T-helper 1 cell treated with Interleukin-12 subunit alpha and Interleukin-12 subunit beta and Interleukin-4 antibody, amounts not matched to agents 30 μg/mL and 1 μg/mL, for 36 hours (primary cell): ENCODE data around the gene SIK1.
"Not testable (repeated sequence)": the region's sequence is repeated elsewhere in the genome, so short reads cannot be mapped to it uniquely, and the experiment has no call there.

ENCODE experiments used
- H3K27ac Mint-ChIP-seq: one replicate; pipeline ENCODE4 v1.8.0; 2021; ENCODE audit warnings: mild to moderate bottlenecking, mixed read lengths
- H3K27me3 Mint-ChIP-seq: one replicate; pipeline ENCODE4 v1.8.0; 2021; ENCODE audit warnings: low read depth, mixed read lengths
- H3K36me3 Mint-ChIP-seq: one replicate; pipeline ENCODE4 v1.8.0; 2021; ENCODE audit warnings: low read depth, mixed read lengths
- H3K4me1 Mint-ChIP-seq: one replicate; pipeline ENCODE4 v1.8.0; 2021; ENCODE audit warnings: low read depth, mixed read lengths
- H3K4me3 Mint-ChIP-seq: one replicate; pipeline ENCODE4 v1.8.0; 2021; ENCODE audit warnings: mild to moderate bottlenecking, moderate library complexity, mixed read lengths
- H3K9me3 Mint-ChIP-seq: one replicate; pipeline ENCODE4 v1.8.0; 2021; ENCODE audit warnings: mixed read lengths

SIK1 gene

DNA sequence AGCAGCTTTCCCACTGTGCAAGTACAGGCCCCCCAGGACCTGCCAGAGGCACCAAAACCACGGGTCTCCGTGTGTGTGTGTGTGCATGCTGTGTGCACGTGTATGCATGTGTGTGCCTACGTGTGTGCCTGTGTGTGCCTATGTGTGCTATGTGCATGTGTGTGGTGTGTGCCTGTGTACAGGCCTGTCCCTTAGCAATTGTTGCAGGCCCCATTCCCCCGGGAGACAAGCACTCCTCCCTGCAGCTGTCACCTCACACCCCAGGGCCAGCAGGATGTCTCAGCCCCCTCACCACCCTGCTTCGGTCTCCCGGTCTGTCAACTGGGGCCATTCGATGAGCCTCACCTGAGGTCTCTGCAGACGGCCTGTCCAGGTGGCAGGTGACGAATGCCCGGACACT is 46.6 kb downstream of the SIK1 start:
- not testable (repeated sequence) for H3K4me3 Mint-ChIP-seq, H3K27me3 Mint-ChIP-seq, H3K9me3 Mint-ChIP-seq, H3K4me1 Mint-ChIP-seq, H3K27ac Mint-ChIP-seq, H3K36me3 Mint-ChIP-seq

DNA sequence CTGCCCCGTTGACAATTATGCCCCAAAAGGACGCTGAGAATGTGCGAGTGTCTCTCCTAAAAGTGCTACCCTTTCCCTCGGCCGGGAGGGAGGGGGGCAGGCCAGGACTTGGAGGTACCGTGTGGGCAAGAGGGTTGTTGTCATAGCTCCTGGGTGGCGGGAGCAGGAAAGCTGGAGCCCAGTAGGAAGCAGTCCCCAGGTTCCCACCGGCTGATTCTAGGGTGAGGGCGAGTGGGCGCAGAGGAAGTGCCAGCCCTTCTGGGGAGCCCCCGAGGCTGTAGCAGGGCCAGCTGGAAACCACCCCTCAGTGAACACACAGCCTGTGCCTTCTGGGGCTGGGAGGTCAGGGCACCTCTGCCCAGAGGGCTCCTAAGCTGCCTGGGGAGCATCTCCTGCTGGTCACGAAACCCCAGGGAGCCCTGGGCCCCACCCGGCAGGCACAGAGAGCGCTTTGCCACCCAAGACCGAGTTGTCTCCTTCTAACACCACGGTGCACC is 47.3 kb downstream of the SIK1 start:
- H3K27me3 Mint-ChIP-seq, H3K9me3 Mint-ChIP-seq, H3K36me3 Mint-ChIP-seq, H3K4me3 Mint-ChIP-seq, H3K27ac Mint-ChIP-seq, H3K4me1 Mint-ChIP-seq: not testable (repeated sequence)

DNA sequence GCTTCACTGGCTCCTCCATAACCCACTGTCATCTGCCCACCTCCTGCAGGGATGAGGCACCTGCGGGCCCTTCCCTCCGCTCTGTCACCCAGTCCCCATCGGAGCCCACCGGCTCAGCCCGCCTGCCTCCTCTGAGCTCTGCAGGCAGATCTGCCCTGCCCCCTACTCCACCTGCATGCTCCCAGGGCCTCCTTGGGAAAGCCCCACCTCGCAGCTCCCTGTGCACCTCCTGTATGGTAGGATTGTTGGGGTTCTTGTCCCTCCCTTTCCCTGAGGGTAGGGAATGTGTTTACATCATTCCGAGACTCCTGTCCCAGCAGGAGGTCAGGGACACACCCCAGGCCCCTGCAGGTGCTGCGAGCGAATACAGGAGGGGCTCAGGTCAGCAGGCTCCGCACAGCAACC is 50.5 kb downstream of the SIK1 start:
- H3K9me3 Mint-ChIP-seq: no peaks in the 10 kb centered on the region
- no peaks in the 10 kb centered on the region for H3K4me1 Mint-ChIP-seq
- no peak overlapping the region for H3K27ac Mint-ChIP-seq
- H3K36me3 Mint-ChIP-seq: no peaks in the 10 kb centered on the region
- no peaks in the 10 kb centered on the region for H3K27me3 Mint-ChIP-seq
- H3K4me3 Mint-ChIP-seq: no peak overlapping the region

DNA sequence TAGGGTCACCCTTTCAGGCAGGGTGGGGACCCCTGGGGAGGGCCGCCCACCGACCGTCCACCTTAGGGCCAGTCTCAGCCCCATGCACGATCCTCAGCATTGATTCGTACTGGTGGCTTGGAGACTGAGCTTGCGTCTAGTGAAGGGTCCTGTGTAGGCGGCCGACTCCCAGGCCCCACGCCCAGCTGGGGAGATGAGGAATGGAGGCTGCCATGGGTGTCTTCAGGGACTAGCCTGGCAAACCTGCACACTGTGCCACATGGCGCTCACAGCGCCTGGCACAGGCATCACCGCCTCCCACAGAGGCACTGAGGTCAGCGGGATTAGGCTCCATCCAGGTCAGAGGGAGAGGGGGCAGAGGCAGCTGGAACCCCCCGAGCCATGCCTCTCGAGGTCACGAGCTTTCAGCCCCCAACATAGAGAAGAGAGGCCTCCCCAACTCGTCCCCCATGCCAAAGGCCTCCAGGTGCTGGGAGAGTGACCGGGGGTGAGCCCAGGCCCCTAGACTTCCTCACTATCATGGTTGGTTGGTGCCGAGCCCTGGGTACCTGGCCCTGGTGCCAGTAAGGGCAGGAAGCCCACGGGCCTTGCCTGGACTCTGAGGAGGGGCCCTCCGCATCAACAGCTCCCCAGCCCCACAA is 51.0 kb downstream of the SIK1 start:
- Mint-ChIP-seq H3K4me1 (no peaks in the 10 kb centered on the region), H3K9me3 (no peaks in the 10 kb centered on the region), H3K36me3 (no peaks in the 10 kb centered on the region), H3K4me3 (no peak overlapping the region), H3K27me3 (no peaks in the 10 kb centered on the region), H3K27ac (no peak overlapping the region)

DNA sequence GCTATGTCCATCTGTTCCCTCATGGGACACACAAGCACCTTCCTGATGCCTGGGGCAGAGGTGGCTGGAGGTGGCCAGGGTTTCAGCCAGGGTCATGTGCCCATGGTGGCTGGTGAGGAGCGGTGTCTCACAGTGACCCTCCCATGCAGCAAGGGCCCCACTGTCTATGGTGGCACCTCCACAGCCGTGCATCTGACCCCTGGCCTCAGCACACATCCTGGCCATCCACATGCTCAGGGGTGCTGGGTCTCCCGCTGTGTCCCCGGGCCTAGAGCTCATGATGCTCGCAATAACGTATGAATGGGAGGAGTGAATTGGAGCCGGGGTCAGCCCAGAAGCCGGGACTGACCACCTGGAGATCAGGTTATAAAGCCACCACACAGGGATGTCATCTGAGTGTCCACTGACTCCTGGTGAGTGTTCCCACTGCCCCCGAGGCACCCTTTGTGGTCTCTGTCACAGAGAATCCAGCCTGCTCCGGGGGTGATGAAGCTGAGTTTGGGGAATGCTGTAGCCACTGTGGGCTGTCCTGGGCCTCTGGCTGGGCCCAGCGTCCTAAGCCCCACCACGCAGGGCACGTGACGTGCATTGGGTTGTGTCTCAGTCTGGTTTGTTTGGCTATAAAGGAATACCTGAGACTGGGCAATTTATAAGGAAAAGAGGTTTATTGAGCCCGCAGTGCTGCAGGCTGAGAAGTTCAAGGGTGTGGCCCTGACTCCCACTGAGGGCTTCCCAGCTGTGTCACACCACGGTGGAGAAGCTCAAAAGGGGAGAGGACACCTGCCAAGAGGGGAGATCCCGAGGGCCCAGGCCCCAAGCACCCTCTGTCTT is 51.7 kb downstream of the SIK1 start:
- Mint-ChIP-seq H3K4me3 (no peak overlapping the region), H3K4me1 (no peaks in the 10 kb centered on the region), H3K27ac (no peak overlapping the region), H3K36me3 (no peaks in the 10 kb centered on the region), H3K9me3 (no peaks in the 10 kb centered on the region), H3K27me3 (no peaks in the 10 kb centered on the region)

DNA sequence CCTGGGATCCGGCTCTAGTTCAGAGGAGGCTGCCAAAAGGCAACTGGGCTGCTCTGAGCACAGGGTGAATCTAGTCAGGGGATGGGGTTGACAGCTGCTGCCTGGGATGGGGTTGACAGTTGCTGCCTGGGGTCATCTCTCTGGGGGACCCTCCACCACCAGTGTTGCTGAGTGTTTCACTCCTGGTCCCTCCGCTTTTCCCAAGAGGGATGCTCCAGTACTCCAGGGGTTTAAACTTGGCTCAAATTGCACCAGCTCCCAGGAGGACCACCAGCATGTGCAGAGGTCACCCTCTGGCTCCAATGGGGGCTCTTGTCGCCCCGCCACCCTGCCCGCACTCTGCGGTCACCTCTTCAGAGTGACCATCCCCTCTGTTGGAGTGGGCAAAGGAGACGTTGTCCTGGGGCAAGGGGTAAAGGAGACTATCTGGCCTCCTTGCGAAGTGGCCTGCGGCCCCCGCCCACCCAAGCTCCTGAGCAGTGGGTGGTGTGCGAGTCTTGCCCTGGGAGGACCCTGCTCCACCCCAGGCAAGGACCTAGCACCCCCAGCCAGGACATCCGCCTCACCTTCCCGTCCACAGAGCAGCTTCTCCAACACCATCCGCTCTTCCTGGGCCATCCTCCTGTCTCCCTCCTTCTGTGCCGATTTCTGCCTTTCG is 52.6 kb downstream of the SIK1 start:
- no peaks in the 10 kb centered on the region for H3K36me3 Mint-ChIP-seq
- no peaks in the 10 kb centered on the region for H3K9me3 Mint-ChIP-seq
- no peaks in the 10 kb centered on the region for H3K4me1 Mint-ChIP-seq
- H3K27ac Mint-ChIP-seq: no peak overlapping the region
- no peak overlapping the region for H3K4me3 Mint-ChIP-seq
- no peaks in the 10 kb centered on the region for H3K27me3 Mint-ChIP-seq

DNA sequence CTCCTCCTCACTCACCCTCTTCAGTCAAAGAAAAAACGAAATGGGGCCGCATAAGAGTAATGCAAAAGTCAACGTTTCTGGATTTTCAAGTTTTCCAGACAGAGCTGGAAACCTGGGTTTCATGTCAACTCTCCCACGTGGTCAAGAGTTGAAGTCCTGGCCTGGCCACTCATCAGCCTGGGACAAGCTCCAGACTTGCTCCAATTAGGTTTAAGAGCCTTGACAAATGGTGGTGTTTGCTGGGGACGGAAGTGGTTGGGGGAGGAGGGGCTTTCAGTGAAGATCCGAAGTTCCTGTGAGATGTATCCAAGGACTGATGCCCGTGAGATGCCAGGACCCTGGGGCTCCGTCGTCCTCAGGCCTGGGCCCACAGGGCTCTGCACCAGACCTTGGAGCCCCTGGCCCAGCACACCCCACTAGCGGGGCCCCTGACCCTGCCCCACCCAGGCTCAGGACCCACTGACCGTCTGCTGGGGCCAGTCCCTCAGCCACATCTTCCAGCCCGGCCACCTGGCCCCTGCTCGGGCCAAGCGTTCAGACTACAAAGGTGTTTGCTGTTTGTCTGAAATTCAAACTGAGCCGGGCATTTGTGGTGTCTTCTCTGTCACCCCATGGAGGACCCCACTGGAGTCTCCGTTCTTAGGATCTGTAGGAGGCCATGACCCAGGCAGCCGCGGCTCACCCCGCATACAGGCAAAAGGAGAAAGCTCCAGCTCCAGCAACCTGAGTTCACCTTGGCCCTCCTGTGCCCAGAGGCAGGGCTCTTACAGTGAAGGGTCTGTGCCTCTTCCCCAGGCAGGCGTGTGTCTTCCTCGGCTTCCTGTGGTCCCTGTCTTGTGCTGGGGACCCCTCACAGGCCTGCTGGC is 53.3 kb downstream of the SIK1 start:
- H3K27ac Mint-ChIP-seq: no peak overlapping the region
- no peaks in the 10 kb centered on the region for H3K27me3 Mint-ChIP-seq
- no peaks in the 10 kb centered on the region for H3K9me3 Mint-ChIP-seq
- H3K36me3 Mint-ChIP-seq: no peaks in the 10 kb centered on the region
- H3K4me1 Mint-ChIP-seq: no peaks in the 10 kb centered on the region
- no peak overlapping the region for H3K4me3 Mint-ChIP-seq

DNA sequence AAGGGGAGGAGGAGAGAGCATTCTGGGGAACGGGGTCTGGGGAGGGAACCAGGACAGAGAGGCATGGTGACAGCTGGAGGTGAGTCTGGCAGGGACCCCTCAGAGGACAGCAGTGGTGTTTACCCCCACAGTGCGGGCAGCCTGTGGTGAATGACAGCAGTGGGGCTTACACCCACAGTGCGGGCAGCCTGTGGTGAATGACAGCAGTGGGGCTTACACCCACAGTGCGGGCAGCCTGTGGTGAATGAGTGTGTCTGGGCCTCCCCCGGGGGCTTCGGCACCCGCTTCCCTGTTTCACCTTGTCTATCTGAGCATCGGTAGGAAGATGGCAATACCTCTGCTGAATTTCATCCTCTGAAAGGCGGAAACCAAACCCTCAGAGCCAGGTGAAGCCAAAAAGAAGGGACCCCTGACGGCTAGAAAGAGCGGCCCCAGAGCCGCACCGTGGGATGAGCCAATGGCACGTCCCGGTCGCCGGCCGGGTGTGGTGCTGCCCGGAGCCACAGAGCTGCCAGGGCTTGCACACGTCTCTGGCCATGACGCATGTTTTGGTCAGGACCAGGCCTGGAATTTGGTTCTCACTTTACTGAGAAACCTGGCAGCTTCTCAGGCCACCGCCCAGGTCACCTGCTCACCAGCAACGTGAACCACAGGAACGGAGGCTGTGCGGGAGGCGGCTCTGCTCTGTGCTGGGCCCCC is 54.1 kb downstream of the SIK1 start:
- Mint-ChIP-seq H3K27ac (no peak overlapping the region), H3K4me3 (no peak overlapping the region), H3K27me3 (no peaks in the 10 kb centered on the region), H3K9me3 (no peaks in the 10 kb centered on the region), H3K4me1 (no peaks in the 10 kb centered on the region), H3K36me3 (no peaks in the 10 kb centered on the region)

DNA sequence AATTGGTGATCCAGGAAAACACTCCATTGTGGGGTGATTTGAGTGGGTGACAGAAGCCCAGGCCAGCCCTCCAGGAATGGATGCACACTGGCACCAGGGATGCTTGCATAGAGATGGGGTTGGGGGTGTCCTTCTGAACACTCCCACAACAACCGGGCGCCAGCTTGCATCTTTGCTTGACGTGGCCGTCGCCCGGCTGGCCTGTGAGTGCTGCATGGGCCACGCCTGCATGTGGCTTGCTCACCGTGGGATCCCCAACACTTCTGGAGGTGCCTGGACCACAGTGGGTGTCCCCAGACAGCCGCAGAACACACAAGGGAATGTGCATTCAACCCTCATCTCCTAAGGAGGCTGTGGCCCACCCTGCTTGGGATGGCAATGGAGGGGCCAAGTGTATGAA is 55.1 kb downstream of the SIK1 start:
- Mint-ChIP-seq H3K4me3 (no peak overlapping the region), H3K4me1 (no peaks in the 10 kb centered on the region), H3K36me3 (no peaks in the 10 kb centered on the region), H3K27ac (no peak overlapping the region), H3K9me3 (no peaks in the 10 kb centered on the region), H3K27me3 (no peaks in the 10 kb centered on the region)

DNA sequence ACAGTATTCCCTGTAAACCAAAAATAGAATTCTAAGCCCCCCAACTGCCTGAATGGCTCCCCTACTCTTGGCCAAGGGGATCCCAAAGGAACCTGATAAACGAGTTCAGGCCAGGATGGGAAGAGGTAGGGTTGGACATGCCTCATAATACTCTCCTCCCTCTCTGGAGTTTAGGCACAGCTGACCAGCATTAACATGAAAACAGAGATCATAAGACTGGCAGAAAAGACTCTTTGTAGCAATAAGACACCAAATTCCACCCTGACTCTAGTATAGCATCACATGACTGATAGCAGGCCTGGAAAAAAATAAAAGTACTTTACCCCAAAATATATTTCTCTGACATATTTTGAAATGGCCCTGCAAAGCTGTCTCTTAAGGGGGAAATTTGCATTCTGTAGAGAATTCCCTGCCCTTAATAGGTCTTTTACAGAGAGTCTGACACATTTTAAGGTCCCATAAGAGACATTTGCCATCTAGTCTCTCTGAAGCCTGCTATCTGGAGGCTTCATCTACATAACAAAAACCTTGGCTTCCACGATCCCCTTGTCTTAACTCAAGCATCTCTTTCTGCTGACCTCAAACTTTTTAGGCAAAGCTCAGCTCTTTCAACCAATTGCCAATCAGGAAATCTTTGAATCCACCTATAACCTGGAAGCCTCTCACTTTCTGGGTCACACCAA is 55.9 kb downstream of the SIK1 start:
- no peaks in the 10 kb centered on the region for H3K4me1 Mint-ChIP-seq
- no peaks in the 10 kb centered on the region for H3K27me3 Mint-ChIP-seq
- no peak overlapping the region for H3K4me3 Mint-ChIP-seq
- no peaks in the 10 kb centered on the region for H3K36me3 Mint-ChIP-seq
- H3K27ac Mint-ChIP-seq: no peak overlapping the region
- H3K9me3 Mint-ChIP-seq: no peaks in the 10 kb centered on the region

DNA sequence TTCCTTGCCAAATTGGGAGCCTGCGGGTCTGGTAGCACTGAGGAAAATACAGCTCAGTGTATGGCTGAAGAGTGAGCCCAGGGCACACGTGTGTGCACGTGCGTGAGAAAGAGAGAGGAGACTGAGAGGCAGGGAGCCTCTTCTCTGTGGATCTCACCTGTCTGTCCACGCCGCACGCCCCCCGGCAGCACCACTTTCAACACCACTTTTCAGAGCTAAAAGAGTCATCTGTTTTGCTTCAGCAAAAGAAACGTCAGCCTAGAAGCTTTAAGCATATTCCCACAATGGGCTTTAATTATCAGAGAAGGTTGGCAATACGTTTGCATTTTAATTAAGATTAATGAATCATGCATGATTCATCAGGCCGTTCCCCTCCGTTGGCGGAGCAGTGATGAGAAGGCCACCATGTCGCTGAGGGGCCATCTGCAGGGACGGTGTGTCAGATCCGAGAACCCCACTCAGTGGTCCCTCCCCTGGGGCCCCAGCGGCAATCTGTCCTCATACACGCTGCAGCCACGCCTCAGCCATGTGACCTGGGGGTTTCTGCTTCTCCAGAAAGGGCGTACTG is 56.8 kb downstream of the SIK1 start:
- Mint-ChIP-seq H3K27ac (no peak overlapping the region), H3K27me3 (no peaks in the 10 kb centered on the region), H3K36me3 (no peaks in the 10 kb centered on the region), H3K4me1 (no peaks in the 10 kb centered on the region), H3K4me3 (no peak overlapping the region), H3K9me3 (no peaks in the 10 kb centered on the region)

DNA sequence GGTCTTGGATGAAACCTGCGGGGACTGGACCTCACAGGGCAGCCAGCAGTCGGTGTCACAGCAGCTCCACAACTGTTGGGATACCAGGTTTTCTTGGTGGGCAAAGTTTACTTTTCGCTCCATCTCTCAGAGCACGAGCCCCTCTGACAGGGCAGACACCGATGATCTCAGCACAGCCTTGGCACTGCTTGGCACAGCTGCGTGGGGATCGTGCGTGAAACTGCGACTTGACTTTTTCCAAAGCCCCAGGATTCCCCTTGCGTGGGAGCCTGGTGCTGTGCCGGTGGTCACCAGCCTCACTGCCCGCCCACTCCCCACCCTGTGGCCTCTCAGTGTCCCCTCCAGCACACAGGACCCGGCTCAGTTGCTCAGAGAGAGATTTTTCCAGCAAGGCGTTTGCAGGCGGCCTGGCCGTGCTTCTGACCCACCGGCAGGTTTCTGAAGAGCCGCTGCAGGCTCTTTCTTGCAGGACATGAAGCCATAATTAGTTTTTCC is 57.3 kb downstream of the SIK1 start:
- H3K9me3 Mint-ChIP-seq: no peaks in the 10 kb centered on the region
- H3K27me3 Mint-ChIP-seq: no peaks in the 10 kb centered on the region
- H3K4me1 Mint-ChIP-seq: no peaks in the 10 kb centered on the region
- H3K27ac Mint-ChIP-seq: no peak overlapping the region
- H3K36me3 Mint-ChIP-seq: no peaks in the 10 kb centered on the region
- no peak overlapping the region for H3K4me3 Mint-ChIP-seq

DNA sequence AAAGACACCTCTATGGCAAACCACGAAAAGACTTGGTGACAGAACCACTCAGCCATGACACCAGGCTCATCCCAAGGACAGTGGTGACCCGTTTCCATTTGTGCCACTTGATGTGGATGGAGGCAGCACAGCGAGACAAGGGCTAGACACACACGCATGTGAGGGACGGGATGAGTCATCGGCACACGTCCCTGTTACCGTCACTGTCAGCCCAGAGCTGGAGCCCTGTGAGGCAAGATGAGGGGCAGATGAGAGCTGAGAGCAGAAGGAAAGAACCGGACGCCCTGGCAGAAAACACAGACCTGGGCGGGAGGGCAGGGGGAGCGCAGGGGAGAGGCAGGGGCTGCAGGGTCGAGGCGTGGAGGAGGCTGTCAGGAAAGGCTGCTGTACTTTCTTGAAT is 57.8 kb downstream of the SIK1 start:
- H3K4me1 Mint-ChIP-seq: no peaks in the 10 kb centered on the region
- no peak overlapping the region for H3K27ac Mint-ChIP-seq
- H3K36me3 Mint-ChIP-seq: no peaks in the 10 kb centered on the region
- H3K27me3 Mint-ChIP-seq: no peaks in the 10 kb centered on the region
- no peaks in the 10 kb centered on the region for H3K9me3 Mint-ChIP-seq
- no peak overlapping the region for H3K4me3 Mint-ChIP-seq
